Umbilical cord (tissue), 2 donors: ENCODE results near the gene OR7D4. TPM values are rescaled to one million over a fixed set of nuclear protein-coding genes. Genes with fewer than 3 reads are reported as not detected.
"Not testable (repeated sequence)": the region's sequence is repeated elsewhere in the genome, so short reads cannot be mapped to it uniquely, and the experiment has no call there.

Source experiments
- DNase-seq: peaks from one replicate; pipeline ENCODE4 v3.0.0-alpha.2; 2015; ENCODE audit warnings: low spot score
- total RNA-seq: library from RNA; depleted of rRNA; stranded (reverse); fragments of >200 nt; gene quantifications from one replicate; pipeline ENCODE4 v1.2.3, GENCODE V29; 2014; ENCODE audit warnings: low replicate concordance; ENCODE audit not compliant: insufficient read depth

OR7D4 gene
- total RNA-seq = 4.3 TPM

DNA sequence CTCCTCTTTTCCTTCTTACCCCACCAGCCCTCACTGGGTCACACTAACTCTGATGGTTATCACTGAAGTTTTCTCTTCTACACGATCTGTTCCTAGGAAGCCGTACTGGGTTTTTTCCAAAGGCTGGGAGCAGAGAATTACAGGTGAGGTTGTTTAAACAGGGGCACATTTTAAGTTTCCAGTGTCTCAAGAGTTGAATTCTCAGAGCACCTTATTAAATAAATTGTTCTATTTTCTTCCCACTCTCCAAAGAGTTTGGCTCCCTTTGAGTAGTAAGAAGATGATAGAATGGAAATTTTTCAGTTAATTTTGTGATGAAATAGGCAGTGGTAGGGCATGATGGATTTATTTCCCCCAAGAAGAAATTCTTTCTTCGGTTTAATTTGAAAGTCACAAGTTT is at the start of gene OR7D4:
OR7D4 (minus strand) TSS at position 101 of the 400 bp plus-strand sequence. CDS start 4,752 bp downstream, outside the sequence.
- DNase-seq = no peak

DNA sequence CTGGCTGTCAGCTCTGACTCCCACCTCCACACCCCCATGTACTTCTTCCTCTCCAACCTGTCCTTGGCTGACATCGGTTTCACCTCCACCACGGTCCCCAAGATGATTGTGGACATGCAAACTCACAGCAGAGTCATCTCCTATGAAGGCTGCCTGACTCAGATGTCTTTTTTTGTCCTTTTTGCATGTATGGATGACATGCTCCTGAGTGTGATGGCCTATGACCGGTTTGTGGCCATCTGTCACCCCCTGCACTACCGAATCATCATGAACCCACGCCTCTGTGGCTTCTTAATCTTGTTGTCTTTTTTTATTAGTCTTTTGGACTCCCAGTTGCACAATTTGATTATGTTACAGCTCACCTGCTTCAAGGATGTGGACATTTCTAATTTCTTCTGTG is 31.8 kb upstream of the OR7D4 start:
- DNase-seq = no peak

DNA sequence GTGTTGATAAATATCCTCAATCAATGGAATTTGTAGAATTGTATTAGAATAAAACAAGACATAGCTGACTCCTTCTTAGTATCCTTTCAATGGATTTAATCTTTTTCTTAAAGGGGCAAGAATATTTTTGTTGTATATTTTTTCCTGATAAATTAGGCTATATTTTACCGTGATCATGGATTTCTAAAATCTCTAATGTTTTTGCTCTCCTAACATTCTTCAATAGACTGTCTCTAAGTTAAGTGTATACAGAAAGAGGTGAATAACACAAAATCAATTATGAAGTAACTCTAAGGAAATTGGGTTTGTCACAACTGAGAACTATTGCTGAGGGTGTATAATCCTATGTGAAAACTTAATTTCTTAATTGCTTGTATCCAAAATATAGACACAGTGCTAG is 31.2 kb upstream of the OR7D4 start, which contains the start of gene OR7E24:
OR7E24 (plus strand) TSS at position 301 of the 400 bp plus-strand sequence. CDS start 114 bp downstream, outside the sequence.
- DNase-seq = no peak

DNA sequence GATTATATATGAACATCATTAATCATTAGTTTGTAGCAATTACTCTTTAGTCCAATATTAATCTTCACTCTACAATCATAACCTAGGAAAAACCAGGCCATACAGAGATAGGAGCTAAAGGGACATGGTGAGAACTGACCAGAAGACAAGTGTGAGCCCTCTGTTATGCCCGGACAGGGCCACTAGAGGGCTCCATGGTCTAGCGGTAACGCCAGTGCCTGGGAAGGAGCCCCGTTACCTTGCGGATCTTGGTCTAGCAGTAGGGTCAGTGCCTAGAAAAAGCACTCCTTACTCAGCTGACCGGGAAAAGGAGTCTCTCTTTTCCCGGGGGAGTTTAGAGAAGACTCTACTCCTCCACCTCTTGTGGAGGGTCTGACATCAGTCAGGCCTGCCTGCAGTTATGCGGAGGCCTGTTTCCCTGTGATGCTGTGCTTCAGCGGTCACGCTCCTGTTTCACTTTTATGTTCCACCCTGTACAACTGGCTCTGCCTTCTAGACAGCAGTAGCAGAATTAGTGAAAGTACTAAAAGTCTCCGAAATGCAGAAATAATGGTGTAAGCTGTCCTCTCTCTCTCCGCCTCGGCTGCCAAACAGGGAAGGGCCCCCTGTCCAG is 13.8 kb downstream of the OR7D4 start:
- peak; percentile 65 for DNase-seq

DNA sequence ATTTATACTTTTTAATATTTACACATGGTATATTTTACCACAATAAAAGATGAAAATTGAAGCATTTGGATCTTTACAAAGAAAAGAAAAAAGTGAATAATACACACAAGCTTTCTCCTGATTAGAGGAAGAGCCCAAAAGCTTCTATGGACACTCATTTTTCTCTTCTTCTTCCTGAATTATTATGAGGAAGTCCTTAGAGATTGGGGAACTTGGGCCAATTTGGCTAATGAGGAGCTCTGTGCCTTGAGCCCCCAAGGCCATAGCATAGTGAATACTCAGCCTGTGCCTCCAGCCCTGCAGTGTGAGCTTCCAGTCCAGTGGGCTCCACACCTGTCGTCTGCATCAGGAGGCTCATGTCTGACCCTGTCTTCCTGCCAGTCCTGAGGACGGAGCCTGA is 21.3 kb downstream of the OR7D4 start:
- DNase-seq = not testable (repeated sequence)

DNA sequence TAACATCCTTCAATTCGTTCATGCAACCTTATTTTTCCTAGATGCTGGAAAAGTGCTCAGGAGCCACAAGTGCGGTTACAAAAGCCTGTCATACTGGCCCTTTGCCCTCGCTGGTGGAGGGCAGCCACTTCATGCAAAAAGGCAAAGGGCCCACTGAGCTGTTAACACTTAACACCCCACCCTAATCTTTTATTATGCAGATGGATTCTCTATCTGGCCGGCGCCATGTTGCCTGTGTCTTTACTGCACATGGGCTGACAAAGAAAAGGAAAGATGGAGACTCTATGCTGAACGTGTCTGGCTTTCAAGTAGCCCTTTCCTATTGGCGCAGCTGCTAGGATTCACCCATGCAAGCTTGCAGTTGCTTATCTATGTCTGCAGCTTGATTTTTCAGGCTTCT is 29.9 kb downstream of the OR7D4 start:
- no peak for DNase-seq

DNA sequence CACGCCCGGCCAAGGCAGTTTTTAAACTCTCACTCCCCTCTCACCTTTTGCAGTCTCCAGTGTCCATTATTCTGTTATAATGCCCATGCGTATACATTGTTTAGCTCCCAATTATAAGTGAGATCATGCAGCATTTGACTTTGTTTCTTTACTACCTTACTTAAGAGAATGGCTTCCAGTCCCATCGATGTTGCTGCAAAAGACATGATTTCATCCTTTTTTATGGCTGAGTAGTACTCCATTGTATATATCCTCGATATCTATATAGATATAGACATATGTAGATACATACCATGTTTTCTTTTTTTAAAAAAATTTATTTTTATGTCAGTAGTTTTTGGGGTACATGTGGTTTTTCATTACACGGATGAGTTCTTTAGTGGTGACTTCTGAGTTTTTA is 32.2 kb downstream of the OR7D4 start:
- no peak for DNase-seq

DNA sequence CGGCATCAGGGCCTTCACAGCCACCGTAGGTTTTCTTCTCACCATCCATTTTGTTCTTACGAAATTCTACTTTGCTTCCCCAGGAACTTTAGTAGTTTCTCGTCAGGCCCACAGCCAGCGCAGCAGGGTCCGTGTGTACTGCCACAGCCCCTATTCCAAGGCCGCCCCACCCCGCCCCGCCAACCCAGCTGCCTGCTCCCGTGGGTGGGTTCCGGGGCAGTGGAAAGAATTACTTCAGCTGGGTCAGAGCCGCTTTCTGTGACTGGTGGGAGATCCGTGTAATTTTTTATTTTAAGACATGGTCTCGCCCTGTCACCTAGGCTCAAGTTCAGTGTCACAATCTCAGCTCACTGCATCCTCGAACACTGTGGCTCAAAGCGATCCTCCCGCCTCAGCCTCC is 36.4 kb downstream of the OR7D4 start:
- DNase-seq = no peak

DNA sequence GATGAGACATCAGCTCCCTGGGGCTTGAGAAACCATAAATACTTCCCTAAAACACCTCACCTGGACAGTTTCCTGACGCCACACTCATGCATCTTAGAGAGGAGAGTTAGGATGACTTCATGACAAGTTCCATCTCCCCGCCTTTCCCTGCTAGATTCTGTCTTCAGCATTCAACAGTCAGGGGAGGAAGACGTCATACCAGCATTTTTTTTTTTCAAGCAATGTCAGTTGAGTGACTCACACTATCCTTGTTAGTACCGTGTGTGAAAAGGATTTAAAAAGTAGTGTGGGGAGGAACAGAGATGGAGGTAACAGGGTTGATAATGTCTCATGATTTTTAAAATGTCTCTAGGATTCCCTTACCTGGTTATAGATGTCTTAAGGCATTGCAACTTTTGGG is 40.5 kb downstream of the OR7D4 start, which contains the start of gene OR7D2:
OR7D2 (plus strand) TSS at position 79 of the 400 bp plus-strand sequence. CDS start 6,803 bp downstream, outside the sequence.
- DNase-seq = no peak

DNA sequence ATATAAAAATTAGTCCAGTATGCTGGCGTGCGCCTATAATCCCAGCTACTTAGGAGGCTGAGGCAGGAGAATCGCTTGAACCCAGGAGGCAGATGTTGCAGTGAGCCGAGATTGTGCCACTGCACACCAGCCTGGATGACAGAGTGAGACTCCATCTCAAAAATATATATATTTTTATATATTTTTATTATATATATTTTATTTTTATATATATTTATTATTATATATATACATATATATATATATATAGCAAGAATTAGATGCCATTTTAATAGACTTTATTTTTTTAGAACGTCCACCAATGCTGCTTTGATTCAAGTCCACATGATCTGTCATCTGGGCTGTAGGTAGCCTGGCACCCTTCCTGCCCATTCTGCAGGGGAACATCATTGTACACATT is 44.1 kb downstream of the OR7D4 start:
- DNase-seq = no peak

DNA sequence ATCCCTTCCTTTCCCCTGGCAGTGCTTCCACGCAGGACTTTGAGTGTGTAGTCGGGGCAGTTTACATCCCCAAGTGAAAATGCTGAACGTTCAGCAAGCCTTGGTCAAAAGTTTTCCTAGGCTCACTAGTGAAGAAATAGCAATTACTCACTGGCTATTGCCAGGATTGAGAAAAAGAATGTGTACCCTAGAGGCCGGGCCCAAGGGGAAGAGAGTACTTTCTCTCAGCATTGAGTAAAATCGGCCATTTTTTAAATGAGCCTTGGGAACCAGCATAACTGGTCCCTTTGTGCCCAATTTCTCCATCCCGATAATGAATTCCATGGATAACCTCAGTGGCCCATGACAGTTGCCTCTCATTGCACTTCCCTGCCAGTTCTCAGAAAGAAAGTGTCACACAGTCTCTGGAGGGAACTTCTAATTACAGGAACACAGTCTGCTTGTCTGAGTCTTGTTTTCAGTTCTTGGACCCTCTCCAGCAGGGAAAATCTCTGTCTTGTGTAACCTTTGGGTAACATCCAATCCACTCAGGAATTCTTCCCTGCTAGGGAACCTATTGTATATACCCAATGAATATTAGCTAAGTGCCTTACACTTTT is 47.9 kb downstream of the OR7D4 start:
- DNase-seq = no peak

DNA sequence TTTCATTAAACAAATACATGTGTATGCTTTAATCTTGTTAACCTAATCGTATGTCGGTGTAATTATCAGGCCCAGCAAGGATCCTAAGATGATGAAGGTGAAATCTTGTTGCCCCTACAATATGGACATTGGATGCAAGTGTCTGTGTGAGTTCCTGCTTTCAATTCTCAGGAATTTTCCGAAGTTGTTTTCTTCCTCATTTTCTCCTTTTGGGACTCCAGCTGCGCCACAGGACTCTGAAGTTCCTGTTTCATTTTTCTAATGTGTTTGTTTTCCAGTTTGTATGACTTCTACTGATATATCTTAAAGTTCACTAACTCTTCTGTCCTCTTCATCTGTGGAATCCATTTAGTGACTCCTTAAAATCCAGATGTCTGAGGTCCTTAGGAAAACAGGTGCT is 52.5 kb downstream of the OR7D4 start:
- DNase-seq = no peak

DNA sequence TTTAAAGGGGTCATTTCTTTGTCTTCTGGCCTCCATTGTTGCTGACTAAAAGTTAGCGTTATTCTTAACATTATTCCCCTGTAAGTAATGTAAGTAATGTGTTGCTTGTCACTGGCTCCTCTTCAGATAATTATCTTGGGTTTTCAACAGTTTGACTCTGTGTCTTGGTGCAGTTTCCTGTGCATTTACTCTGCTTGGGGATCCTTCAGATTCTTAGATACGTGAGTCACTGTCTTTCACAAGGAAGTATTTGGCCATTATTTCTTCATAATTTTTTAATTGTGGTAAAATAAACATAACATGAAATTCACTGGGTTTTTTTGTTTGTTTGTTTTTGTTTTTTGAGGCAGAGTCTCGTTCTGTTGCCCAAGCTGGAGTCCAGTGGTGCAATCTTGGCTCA is 54.1 kb downstream of the OR7D4 start:
- DNase-seq = no peak

DNA sequence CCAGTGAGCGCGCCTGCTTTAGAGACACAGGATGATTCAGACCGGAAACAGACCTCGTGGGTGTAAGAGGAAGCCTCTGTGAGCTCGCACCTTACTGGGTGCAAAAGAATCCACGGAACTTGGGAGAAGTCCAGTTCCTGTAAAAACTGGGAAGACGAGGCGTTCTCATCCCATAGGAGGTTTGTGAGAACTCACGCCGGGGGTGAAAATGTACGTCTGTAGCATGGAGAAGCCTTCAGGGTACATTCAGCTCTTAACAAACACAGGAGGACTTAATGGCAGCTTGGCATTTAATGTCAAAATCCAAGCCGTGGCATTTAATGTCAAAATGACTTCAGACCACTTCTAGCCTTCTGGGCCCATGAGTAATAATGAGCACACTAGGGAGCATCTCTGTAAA is 58.0 kb downstream of the OR7D4 start:
- DNase-seq = no peak

Other genes starting within 250 kb of the OR7D4 start
- gene MUC16, start 209.2 kb downstream of the OR7D4 start, total RNA-seq = 2.9 TPM
- 1.2 TPM for gene OR1M1, start 132.5 kb downstream of the OR7D4 start, total RNA-seq
- 4.8 TPM for gene OR7G2, start 112.1 kb downstream of the OR7D4 start, total RNA-seq
- gene OR7G1, start 103.8 kb downstream of the OR7D4 start, total RNA-seq = not detected
- not detected for gene OR7G3, start 92.6 kb downstream of the OR7D4 start, total RNA-seq
- gene ZNF317, start 79.2 kb downstream of the OR7D4 start, total RNA-seq = 24.8 TPM
- gene OR7D2, start 40.6 kb downstream of the OR7D4 start, total RNA-seq = 0.48 TPM
- gene OR7E24, start 31.3 kb upstream of the OR7D4 start, total RNA-seq = not detected
- gene ZNF699, start 90.2 kb upstream of the OR7D4 start, total RNA-seq = 23.6 TPM
- 32.7 TPM for gene ZNF559, start 104.6 kb upstream of the OR7D4 start, total RNA-seq
- gene ZNF177, start 143.4 kb upstream of the OR7D4 start, total RNA-seq = 3.6 TPM
- gene ZNF266, start 216.0 kb upstream of the OR7D4 start, total RNA-seq = 7.5 TPM